IPS-15b (cell line): ENCODE measurements around the gene UNC5A.

Experiments used
- H3K27me3 ChIP-seq: one replicate; pipeline ENCODE4 v1.6.1; 2013; ENCODE audit warnings: low read length; ENCODE audit not compliant: control insufficient read depth, insufficient read depth
- H3K36me3 ChIP-seq: one replicate; pipeline ENCODE4 v1.6.1; 2013; ENCODE audit warnings: low read length; ENCODE audit not compliant: control insufficient read depth, insufficient read depth
- H3K4me1 ChIP-seq: one replicate; pipeline ENCODE4 v1.6.1; 2013; ENCODE audit warnings: mild to moderate bottlenecking, low read length; ENCODE audit not compliant: control insufficient read depth, insufficient read depth
- H3K4me3 ChIP-seq: one replicate; pipeline ENCODE4 v1.5.1; 2013; ENCODE audit warnings: low read depth, low read length
- H3K9ac ChIP-seq: one replicate; pipeline ENCODE4 v1.6.1; 2013; ENCODE audit warnings: low read depth, mild to moderate bottlenecking, low read length
- H3K9me3 ChIP-seq: one replicate; pipeline ENCODE4 v1.6.1; 2013; ENCODE audit warnings: mild to moderate bottlenecking, low read length; ENCODE audit not compliant: control insufficient read depth, insufficient read depth

UNC5A gene

GRCh38 chr5:176785184-176786145 lies 24.9 kb upstream of the UNC5A start:
- no peak overlapping the region for H3K9ac ChIP-seq
- H3K36me3 ChIP-seq, result no peaks in the 10 kb centered on the region
- H3K4me1 ChIP-seq, result peaks cover 21% of the 10 kb centered on the region
- no peak overlapping the region for H3K4me3 ChIP-seq
- H3K27me3 ChIP-seq, result no peaks in the 10 kb centered on the region
- H3K9me3 ChIP-seq, result no peaks in the 10 kb centered on the region

GRCh38 chr5:176787676-176788075 lies 22.7 kb upstream of the UNC5A start:
- H3K4me3 ChIP-seq, result no peak overlapping the region
- no peaks in the 10 kb centered on the region for H3K36me3 ChIP-seq
- no peak overlapping the region for H3K9ac ChIP-seq
- H3K9me3 ChIP-seq, result no peaks in the 10 kb centered on the region
- H3K4me1 ChIP-seq, result peaks cover 21% of the 10 kb centered on the region
- H3K27me3 ChIP-seq, result no peaks in the 10 kb centered on the region

- Histone ChIP-seq H3K9me3 (no peaks in the 10 kb centered on the region), H3K27me3 (no peaks in the 10 kb centered on the region), H3K9ac (no peak overlapping the region), H3K4me1 (peaks cover 21% of the 10 kb centered on the region), H3K4me3 (no peak overlapping the region), H3K36me3 (no peaks in the 10 kb centered on the region)
Measured at GRCh38 chr5:176788091-176788490, 22.3 kb upstream of the UNC5A start.

- Histone ChIP-seq H3K27me3 (no peaks in the 10 kb centered on the region), H3K9ac (no peak overlapping the region), H3K9me3 (no peaks in the 10 kb centered on the region), H3K36me3 (no peaks in the 10 kb centered on the region), H3K4me3 (no peak overlapping the region), H3K4me1 (peaks cover 20% of the 10 kb centered on the region)
Measured at GRCh38 chr5:176788941-176789872, 21.2 kb upstream of the UNC5A start.

- Histone ChIP-seq H3K36me3 (no peaks in the 10 kb centered on the region), H3K9ac (no peak overlapping the region), H3K9me3 (no peaks in the 10 kb centered on the region), H3K27me3 (no peaks in the 10 kb centered on the region), H3K4me1 (peaks cover 12% of the 10 kb centered on the region), H3K4me3 (no peak overlapping the region)
Measured at GRCh38 chr5:176789873-176790615, 20.3 kb upstream of the UNC5A start.

GRCh38 chr5:176790941-176791340 lies 19.4 kb upstream of the UNC5A start:
- no peaks in the 10 kb centered on the region for H3K9me3 ChIP-seq
- no peak overlapping the region for H3K9ac ChIP-seq
- no peaks in the 10 kb centered on the region for H3K27me3 ChIP-seq
- no peaks in the 10 kb centered on the region for H3K36me3 ChIP-seq
- no peak overlapping the region for H3K4me3 ChIP-seq
- peaks cover 12% of the 10 kb centered on the region for H3K4me1 ChIP-seq

GRCh38 chr5:176792655-176793342 lies 17.6 kb upstream of the UNC5A start:
- Histone ChIP-seq H3K36me3 (no peaks in the 10 kb centered on the region), H3K4me1 (peaks cover 11% of the 10 kb centered on the region), H3K9me3 (no peaks in the 10 kb centered on the region), H3K4me3 (no peak overlapping the region), H3K9ac (no peak overlapping the region), H3K27me3 (no peaks in the 10 kb centered on the region)

- no peak overlapping the region for H3K9ac ChIP-seq
- H3K4me1 ChIP-seq, result peaks cover 6% of the 10 kb centered on the region
- H3K4me3 ChIP-seq, result no peak overlapping the region
- no peaks in the 10 kb centered on the region for H3K9me3 ChIP-seq
- H3K27me3 ChIP-seq, result no peaks in the 10 kb centered on the region
- H3K36me3 ChIP-seq, result no peaks in the 10 kb centered on the region
Measured at GRCh38 chr5:176793343-176793699, 17.0 kb upstream of the UNC5A start.

GRCh38 chr5:176793736-176794135 lies 16.6 kb upstream of the UNC5A start:
- no peak overlapping the region for H3K4me3 ChIP-seq
- H3K9ac ChIP-seq, result no peak overlapping the region
- H3K9me3 ChIP-seq, result no peaks in the 10 kb centered on the region
- H3K27me3 ChIP-seq, result no peaks in the 10 kb centered on the region
- H3K36me3 ChIP-seq, result no peaks in the 10 kb centered on the region
- peaks cover 2% of the 10 kb centered on the region for H3K4me1 ChIP-seq

GRCh38 chr5:176794509-176794908 lies 15.8 kb upstream of the UNC5A start:
- Histone ChIP-seq H3K27me3 (no peaks in the 10 kb centered on the region), H3K9ac (no peak overlapping the region), H3K36me3 (no peaks in the 10 kb centered on the region), H3K4me3 (no peak overlapping the region), H3K9me3 (no peaks in the 10 kb centered on the region), H3K4me1 (no peaks in the 10 kb centered on the region)

GRCh38 chr5:176796411-176796810 lies 13.9 kb upstream of the UNC5A start:
- Histone ChIP-seq H3K27me3 (no peaks in the 10 kb centered on the region), H3K36me3 (no peaks in the 10 kb centered on the region), H3K9ac (no peak overlapping the region), H3K4me1 (no peaks in the 10 kb centered on the region), H3K9me3 (no peaks in the 10 kb centered on the region), H3K4me3 (no peak overlapping the region)
